Ishikawa (cell line): ENCODE data around the gene GDI2.

Experiments used
- CEBPB ChIP-seq: IDR thresholded peaks from 2 replicates; pipeline ENCODE4 v1.6.1; 2012
- MAX ChIP-seq: IDR thresholded peaks from 2 replicates; pipeline ENCODE4 v1.6.1; 2012
- NFIC ChIP-seq: IDR thresholded peaks from 2 replicates; pipeline ENCODE4 v1.6.1; 2012
- REST ChIP-seq: IDR thresholded peaks from 2 replicates; pipeline ENCODE4 v1.6.1; 2012; ENCODE audit warnings: low read depth, mild to moderate bottlenecking
- YY1 ChIP-seq: IDR thresholded peaks from 2 replicates; pipeline ENCODE4 v1.6.1; 2012; ENCODE audit warnings: low read depth

DNA sequence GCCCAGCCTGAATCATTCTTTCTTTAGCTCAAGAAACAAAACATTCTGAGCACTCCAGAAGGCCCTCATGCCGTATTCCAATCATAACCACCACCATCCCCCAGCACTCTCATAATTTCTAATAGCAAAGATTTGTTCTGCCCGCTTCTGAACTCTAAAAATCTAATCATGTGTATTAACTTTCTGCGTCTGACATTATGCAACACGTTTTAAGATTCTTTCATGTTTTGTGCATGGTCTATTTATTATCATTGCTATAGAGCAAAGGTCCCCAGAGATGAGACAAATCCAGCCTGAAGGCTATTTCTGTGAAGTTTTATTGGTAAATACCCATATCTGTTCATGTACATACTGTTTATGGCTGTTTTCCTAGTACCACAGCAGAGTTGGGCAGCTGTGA lies 8.8 kb downstream of the GDI2 start:
- TF ChIP-seq REST = no peak
- no peak for TF ChIP-seq NFIC
- no peak for TF ChIP-seq CEBPB
- TF ChIP-seq MAX = no peak
- TF ChIP-seq YY1 = no peak
